Activated CD4-positive, alpha-beta T cell treated with anti-CD3 and anti-CD28 coated beads, Interleukin-2, amount 50 U/mL, for 16 hours (primary cell): ENCODE data around the gene MATN1.

ENCODE experiments used
- DNase-seq: peaks from one replicate; pipeline ENCODE4 v3.0.0-alpha.2; 2020

MATN1 gene

DNA sequence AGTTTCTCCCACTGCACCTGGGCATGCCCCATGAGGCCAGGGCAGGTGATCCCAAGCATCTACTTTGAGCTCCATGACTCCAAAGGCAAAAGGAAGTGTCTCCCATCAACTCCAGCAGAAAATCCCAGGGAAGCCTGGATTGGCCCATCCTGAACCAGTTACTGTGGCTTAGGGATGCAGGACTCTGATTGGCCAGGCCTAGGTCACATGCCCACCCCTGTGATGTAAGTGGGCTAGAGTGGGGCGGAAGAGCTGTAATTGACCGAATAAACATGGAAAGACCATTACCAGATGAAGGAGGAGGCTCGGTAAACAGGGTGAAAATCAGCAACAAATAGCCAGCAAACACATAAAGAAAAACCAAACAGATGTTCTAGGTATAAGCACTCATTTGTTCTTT, 45.2 kb downstream of the MATN1 start:
- DNase-seq: no peak

DNA sequence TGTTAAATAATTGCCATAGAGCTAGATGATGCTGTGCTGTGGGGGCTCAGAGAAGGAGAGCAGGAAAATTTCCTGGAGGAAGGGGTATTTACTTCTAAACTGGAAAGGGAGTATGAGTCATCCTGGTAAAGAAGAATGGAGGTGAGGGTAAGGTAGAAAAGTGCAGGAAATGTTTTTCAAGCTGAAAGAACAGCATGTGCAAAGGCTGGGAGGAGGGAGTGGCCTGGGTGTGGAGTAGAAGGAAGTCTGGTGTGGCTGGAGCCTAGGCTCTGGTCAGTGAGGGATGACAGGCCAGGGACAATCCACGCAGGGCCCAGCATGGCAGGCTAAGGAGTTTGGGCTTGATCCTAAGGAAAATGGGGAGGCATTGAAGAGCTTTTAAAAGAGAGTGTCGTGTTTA, 45.9 kb downstream of the MATN1 start:
- no peak for DNase-seq

DNA sequence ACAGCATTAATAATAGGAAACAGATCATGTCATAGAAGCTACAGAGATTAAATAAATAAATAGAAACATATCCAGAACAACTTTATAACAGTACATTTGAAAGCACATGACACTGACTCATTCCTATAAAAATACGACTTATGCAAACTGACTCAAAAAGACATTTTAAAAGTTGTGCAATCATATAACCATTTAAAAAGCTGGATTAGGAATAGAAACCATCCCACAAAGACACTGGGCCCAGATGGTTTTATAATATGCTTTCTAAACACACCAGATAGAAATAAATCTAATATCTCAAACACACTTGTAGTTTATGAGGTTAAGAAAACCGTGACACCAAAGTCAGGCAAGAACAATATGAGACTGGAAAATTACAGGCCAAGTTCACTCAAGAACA, 47.6 kb downstream of the MATN1 start:
- DNase-seq: no peak

DNA sequence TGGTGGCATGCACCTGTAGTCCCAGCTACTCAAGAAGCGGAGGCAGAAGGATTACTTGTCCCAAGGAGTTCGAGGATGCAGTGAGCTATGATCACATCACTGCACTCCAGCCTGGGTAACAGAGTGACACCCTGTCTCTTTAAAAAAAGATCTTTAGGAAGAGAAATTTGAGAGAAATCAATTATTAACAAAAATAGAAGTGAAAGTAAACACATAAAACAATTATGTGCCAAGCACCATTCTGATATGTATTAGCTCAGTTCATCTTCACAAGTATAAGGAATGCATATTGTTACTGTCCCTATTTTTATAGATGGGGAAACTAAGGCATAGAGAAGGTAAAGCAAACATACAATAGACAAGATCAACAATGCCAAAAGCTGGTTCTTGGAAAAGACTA, 48.1 kb downstream of the MATN1 start:
- no peak for DNase-seq

DNA sequence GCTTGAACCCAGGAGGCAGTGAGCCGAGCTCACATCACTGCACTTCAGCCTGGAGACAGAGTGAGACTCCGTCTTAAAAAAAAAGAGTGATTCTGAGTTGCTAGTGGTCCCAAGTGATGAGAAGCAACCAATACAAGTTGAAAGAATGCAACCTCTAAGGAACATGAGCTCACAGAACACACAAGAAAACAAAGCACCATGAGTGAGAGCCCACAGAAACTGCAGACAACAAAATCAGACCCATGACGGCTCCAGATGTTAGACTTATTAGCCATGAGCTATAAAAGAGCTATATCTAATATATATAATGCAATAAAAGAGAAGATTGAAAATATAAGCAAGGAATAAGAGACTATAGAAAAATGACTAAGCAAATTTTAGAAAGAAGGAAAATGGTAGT, 50.0 kb downstream of the MATN1 start:
- DNase-seq: no peak

DNA sequence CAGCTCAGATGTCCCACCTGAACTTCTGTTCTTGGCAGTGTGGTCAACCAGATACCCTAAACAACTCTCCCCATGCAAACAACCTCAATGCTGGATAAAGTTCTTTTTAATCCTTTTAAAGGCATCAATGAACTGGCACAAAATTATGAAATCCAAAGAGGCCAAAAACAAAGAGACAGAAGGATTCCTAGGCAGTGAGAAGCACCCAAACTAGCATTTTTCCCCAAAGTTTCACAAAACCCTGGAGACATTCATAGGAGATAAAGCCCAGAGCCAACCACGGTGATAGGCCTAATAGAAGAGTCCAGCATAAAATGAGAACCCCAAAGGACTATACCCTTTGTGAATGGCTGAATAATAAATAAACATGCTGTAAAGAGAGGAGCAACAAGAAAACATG, 50.7 kb downstream of the MATN1 start:
- DNase-seq: no peak

GRCh38 chr1:30670240-30671060, 52.9 kb downstream of the MATN1 start:
- DNase-seq: no peak

- no peak for DNase-seq
Measured at GRCh38 chr1:30668546-30669327, 54.6 kb downstream of the MATN1 start.

DNA sequence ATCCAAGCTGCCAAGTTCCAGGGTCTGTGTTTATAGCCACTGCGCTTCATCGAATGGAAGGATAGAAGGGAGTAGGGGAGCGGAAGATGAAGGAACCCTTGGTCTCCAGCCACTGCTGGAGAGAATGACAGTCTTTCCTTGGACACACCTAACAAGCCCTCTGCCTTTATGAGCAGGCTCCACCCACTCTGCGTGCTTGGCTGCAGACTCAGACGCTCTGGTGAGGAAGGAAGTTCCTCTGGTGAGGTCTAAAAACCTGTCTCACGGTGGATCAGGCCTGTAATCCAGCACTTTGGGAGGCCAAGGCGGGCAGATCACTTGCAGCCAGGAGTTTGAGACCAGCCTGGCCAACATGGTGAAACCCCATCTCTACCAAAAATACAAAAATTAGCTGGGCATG, 55.4 kb downstream of the MATN1 start:
- no peak for DNase-seq

DNA sequence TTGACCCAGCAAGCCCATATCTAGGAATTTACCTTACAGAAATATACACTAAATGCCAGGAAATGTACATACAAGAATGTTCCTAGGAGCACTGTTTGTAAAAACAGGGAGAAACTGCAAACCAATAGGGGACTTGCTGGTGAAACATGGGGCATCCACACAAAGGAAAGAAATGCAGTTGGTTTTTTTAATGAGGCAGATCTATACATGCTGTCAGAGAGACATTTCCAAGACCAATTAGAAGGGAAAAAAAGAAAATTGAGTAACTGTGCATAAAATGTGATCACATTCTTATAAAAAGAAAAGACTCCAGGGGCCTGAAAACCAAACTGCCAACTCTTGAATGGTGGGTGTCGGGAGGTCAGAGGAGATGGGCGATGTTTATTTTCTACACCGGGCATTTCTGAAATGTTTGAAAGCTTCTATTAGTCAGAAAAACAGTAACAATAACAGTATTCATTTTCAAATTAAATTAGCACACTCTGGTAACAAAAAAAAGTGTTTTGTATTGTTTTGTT, 56.6 kb downstream of the MATN1 start:
- no peak for DNase-seq

DNA sequence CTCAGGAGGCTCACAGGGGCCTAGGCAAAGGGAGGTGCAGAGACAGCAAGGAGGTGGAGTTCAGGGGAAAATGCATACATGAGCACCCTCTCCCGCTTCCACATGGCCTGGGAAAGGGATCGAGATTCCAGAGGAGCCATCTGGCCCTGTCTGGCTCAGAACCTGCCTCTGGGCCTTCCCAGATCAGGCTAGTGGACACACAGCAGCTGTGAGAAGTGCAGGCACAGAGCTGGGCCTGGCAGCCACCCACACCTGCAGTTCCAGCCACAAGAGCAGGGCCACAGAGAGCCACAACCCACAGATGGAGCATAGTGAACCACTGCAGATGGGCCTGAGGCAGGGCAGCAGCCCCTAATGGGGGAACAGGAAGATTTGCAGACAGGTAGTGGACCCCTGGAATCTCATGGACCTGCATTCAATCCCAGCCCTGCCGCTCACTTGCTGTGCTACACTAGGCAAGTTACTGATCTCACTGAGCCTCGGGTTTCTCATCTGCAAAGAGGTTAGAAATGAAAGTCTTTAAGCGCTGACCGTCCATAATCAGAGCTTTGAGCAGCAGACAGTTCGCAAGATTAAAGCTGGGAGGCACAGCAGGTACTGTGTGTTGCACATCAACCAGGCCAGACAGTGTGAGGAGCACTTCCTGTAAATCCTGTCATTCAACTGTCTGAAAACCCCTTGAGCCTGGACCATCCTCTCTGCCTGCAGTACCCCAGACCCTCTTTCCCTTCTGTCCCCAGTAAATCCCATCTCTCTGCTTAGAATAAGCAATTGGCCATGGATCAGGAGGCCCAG, 58.0 kb downstream of the MATN1 start:
- no peak for DNase-seq

DNA sequence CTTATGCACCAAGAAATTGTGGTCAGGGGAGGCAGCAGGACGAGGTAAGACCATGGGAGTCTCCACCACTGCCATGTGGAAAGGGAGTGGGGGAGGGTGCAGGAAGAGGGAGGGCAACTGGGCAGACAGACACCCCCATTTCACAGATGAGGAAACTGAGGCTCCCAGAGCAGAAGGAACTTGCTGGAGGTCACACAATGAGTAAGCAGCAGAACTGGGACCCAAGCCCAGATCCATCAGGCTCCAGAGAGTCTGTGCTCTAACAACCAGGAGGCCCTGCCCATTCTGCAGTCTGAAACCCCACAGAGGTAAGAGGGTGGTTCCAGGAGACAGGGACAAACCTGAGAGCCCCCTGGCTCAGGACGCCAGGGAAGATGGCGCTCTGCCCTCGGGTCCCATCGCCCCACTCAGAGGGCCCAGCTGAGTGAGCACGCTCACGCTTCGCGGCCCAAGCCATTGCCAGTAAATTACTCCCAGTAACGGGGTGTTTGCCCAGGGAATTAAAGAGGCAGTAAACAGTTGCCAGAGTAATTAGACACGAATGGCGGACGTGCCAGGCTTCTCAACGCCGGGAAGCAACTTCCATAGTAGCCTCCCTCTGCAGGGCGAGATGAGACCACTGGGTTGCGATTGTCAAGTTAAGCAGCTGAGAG, 59.2 kb downstream of the MATN1 start:
- DNase-seq: no peak

DNA sequence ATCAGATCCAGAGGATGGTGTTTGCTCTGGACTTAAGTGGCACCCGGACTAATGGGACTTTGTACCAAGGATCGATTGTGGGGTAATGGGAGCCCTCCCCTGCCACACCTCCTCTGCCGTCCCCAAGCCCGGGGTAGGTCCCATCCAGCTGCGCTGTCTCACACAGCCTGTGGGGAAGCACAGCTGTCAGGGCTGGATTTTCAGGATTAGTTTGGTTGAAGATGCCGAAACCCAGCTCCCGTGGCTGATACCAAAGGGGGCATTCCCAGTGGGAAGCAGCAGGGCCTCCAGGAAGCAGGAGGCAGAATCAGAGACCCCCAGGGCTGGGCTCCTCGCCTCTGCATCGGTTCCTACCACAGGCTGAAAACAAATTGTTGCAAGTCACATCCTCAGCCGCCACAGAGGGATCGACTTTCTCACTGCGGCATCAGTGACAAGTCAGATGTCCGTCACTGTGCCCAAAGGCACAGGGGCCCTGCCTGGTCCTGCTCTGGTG, 59.7 kb downstream of the MATN1 start:
- no peak for DNase-seq

DNA sequence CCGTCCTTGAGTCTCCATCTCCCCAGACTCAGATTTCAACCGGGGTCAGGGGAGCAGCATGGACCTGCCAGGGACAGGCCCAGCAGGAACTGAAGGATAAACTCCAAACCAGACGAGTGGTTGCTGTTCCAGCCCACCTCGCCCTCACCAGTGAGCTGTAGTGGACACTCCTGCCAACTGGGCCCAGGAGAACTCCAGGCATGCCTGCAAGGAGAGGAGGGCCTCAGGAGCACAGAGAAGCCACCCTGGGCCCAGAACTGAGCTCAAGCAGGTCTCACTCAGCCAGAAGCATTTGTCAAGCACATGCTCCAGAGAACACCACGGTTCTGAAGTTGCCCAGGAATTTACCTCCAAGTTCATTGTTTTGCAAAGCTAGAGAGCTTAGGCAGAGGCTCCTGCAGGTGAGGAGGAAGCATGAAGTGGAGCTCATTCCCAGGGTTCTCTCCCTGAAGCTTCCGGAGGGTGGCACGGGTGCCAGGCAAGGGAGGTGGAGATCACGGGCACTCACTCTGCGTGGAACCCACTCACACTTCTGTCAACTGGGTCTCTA, 61.0 kb downstream of the MATN1 start:
- DNase-seq: no peak

DNA sequence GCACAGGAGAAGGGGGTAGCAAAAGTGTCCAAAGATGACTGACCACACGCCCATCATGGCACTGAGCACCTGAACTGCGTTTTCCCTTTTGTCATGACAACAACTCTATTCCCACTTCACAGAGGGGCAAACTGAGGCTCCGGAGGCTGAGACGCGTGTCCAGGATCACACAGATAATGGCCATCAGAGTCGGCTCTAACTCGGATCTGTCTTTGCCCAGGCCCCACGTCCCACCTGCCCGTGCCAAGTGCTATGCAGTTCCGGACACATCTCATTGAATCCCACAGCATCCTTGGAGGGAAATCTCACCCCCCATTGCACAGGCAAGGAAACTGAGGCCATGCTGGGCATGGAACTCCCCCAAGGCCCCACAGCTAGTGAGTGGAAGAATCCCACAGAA, 62.1 kb downstream of the MATN1 start:
- DNase-seq: no peak
